Activated T-cell treated with anti-CD3 and anti-CD28 coated beads for 1 hour (primary cell): ENCODE results near the gene TRAPPC8.
"Not testable (repeated sequence)": the region's sequence is repeated elsewhere in the genome, so short reads cannot be mapped to it uniquely, and the experiment has no call there.

Experiments used
- DNase-seq: peaks from one replicate; pipeline ENCODE4 v3.0.0-alpha.2; 2020; ENCODE audit warnings: low read depth

Gene TRAPPC8

DNA sequence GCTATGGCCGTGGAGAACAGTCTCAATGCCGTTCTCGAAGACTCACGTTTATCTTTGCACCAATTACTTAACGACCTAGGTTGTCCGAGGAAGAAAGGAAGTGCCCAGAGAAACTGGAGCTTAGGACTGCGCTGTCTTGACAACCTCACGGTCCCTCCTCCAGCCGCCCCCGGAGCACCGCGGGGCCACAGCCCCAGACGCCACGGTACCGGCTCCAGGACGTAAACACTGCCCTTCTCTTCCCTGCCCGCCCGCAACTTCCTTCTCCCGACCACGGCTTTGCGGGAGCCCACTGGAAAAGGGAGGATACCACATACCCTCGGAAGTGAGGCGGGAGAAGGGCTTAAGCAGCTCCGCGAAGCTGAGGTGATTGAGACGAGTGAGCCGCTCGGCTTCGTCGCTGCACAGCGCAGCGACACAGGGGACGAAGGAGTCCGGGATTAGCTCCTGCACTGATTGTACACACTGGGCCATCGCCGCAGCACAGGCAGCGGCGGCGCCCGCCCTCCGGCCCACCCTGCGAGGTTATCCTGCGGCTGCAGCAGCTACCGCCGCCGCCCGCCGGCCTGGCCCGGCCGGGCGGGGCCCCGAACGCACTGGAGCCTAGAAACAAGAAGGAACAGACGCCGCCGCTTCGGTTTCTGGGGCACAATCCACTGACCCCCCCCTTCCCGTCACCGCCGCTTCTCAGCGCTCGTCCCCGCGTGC is 483 bp downstream of the TRAPPC8 start:
- no peak for DNase-seq

DNA sequence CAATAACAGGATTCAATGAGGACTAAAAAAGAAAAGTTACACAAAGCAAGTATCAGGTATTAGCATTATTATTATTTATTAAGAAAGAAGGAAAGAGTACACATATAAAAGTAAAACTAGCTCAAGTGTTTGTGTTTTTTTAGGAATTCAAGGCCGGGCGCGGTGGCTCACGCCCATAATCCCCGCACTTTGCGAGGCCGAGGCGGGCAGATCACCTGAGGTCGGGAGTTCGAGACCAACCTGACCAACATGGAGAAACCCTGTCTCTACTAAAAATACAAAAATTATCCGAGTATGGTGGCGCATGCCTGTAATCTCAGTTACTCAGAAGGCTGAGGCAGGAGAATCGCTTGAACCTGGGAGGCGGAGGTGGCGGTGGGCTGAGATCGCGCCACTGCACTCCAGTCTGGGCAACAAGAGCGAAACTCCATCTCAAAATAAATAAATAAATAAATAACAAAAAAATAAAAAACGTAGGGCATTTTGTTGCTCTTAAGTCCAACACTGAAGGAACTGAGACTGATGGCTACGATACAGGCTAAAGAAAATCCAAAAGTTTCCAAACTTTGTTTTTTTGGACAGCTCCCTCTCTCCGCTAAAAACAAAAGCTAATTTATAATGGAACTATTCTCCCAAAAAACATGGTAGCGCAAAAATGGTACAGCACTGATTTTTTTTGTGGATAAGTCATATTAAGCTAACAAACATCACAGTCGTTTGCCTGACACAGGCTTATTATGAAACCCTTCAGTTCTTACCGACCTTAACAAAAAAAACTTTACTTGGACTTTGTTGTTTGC is 1.7 kb downstream of the TRAPPC8 start:
- DNase-seq: no peak

DNA sequence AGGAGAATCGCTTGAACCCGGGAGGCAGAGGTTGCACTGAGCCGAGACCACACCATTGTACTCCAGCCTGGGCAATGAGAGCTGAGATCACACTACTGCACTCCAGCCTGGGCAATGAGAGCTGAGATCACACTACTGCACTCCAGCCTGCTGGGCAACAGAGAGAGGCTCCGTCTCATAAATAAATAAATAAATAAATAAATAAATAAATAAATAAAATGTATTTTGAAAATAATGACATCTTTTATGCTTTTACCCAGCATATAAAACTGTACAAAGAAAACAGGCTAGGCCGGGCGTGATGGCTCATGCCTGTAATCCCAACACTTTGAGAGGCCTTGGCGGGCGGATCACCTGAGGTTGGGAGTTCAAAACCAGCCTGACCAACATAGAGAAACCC is 8.2 kb downstream of the TRAPPC8 start:
- not testable (repeated sequence) for DNase-seq

DNA sequence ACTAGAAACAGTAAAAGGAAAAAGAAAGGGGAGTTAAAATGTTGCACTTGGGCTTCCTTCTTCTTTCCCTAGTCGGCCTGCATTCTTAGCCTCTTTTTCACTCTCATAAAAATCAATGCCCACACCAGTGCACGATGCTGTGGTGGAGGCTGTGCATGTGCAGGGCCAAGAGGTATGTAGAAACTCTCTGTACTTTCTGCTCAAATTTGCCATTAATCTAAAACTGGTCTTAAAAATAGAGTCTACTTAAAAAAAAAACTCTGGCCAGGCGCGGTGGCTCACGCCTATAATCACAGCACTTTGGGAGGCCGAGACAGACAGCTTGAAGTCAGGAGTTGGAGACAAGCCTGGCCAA is 11.1 kb downstream of the TRAPPC8 start:
- no peak for DNase-seq

DNA sequence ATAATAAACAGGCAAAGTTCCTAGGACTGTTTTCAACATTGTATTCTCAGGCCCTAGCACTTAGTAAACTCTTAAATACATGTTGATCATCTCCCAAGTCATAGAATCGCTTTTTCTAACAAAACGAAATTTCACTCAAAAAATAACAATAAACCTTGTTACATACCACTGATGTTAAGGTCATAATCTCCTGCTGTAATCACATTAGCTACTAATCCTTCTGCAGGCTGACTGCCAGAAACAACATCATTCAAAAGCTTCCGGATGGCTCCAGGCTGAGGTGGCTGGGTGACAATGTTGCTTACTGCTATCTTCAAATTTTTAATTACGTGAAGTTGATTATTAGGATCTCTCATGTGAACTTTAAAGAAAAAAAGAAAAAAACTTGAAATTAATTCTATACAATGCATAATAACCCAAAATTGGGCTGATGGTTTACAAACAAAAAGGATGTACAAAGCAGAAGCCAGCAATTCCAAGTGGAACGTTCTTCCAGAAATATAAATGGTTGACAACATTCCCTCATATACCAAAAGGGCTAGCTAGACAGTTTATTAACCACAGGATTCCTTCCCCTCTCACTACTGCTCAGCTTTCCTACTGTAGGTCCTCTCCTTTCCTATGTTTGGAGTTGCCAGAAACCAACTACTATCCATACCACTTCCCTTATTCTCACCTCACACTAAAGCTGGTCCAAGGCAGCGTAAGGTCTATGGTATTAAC is 11.6 kb downstream of the TRAPPC8 start:
- no peak for DNase-seq

DNA sequence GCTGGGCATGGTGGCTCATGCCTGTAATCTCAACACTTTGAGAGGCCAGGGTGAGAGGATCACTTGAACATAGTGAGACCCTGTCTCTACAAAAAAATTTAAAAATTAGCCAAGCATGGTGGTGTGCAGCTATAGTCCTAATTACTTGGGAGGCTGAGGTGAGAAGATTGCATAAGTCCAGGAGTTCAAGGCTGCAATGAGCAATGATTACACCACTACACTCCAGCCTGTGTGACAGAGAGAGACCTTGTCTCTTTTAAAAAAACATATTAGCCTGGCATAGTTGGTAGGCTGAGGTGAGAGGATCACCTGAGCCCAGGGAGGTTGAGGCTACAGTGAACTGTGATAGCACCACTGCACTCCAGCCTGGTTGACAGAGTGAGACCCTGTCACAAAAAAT is 13.7 kb downstream of the TRAPPC8 start:
- no peak for DNase-seq

DNA sequence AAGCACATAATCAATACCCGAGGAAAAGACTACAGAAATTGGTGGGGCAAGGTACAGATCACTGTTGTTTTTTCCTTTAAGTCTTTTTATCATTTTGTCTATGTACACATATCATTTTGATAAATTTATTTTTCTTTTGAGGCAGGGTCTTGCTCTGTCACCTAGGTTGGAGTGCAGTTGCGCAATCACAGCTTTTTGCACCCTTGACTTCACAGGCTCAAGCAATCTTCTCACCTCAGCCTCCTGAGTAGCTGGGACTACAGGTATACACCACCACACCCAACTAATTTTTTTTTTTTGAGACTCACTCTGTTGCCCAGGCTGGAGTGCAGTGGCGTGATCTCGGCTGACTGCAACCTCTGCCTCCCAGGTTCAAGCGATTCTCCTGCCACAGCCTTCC is 15.9 kb downstream of the TRAPPC8 start:
- not testable (repeated sequence) for DNase-seq

DNA sequence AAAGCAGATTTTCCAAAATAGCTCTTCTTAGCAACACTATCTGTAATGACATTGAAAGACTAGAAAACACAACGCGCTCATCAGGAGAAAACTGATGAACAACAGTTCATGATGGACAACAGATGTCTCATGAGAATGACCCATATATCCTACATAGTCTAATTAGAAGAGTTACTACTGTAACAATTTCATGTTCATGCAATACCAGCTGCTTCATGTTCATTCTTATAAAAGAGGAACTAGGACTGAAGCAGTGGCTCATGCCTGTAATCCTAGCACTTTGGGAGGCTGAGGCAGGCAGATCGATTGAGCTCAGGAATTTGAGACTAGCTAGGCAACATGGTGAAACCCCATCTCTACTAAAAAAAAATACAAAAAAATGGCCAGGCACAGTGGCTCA is 22.7 kb downstream of the TRAPPC8 start:
- no peak for DNase-seq

DNA sequence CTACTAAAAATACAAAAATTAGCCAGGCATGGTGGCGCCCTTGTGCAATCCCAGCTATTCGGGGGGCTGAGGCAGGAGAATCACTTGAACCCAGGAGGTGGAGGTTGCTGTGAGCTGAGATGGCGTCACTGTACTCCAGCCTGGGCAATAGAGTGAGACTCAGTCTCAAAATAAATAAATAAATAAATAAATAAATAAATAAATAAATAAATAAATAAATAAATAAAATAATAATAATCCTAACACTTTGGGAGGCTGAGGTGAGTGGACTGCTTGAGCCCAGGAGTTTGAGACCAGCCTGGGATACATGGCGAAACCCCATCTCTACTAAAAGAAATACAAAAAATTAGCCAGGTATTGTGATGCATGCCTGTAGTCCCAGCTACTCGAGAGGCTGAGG is 23.6 kb downstream of the TRAPPC8 start:
- DNase-seq: not testable (repeated sequence)

DNA sequence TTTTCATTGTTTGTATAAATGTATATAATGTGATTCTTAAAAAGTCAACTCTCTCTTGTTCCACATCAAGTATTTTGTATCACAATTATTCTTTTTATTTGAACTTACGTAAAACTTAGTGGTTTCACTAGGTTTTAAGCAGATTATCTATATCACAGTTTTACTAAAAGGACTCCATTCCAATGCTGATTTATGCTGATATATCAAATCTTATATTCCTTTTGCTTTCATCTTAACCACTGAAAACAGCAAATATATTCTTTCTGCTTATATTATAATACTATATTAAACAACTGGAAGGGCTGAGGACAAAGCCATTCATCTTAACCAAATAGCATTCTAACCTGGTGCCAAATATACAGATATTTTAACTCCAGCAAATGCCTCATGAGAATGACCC is 24.2 kb downstream of the TRAPPC8 start:
- no peak for DNase-seq

DNA sequence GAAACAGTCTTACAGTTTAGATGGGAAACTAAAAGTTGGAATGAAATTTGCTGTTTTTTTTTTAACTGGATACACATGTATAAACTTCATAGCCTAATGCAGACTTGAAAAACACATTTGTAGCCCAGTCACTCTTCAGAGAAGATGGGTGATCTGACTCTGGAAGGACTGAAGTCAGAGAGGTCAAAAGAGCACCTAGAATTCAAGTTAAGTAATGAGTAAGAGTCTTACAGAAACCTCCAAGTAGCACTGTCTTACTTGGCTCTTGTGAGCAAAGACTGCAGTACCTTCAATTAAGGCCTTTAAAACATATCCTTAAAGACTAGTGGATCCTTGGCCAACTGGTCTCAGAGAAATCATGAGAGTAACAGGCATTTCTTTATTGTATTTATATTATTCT is 41.9 kb downstream of the TRAPPC8 start:
- DNase-seq: no peak

DNA sequence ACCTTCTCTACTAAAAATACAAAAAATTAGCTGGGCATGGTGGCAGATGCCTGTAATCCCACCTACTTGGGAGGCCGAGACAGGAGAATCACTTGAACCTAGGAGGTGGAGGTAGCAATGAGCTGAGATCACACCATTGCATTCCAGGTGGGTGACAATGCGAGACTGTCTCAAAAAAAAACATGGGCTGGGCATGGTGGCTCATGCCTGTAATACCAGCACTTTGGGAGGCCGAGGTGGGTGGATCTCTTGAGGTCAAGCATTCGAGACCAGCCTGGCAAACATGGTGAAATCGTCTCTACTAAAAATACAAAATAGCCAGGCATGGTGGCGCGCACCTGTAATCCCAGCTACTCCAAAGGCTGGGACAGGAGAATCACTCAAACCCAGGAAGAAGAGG is 43.2 kb downstream of the TRAPPC8 start:
- not testable (repeated sequence) for DNase-seq

DNA sequence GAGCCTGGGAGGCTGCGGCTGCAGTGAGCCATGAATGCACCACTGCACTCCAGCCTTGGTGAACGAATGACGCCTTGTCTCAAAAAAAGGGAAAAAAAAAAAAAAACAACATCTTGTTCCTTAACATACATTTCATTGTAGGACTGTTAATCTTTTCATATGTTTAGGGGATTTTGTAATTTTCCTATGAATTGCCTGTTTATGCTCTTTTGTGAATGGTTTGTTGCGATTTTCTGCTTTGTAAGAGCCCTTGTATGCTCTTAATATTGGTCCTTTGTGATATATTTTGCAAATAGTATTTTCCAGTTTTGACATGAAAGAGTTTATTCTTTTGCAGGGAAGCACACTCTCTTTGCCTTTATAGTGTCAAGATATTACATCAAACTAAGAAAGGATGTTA is 50.0 kb downstream of the TRAPPC8 start:
- DNase-seq: no peak

DNA sequence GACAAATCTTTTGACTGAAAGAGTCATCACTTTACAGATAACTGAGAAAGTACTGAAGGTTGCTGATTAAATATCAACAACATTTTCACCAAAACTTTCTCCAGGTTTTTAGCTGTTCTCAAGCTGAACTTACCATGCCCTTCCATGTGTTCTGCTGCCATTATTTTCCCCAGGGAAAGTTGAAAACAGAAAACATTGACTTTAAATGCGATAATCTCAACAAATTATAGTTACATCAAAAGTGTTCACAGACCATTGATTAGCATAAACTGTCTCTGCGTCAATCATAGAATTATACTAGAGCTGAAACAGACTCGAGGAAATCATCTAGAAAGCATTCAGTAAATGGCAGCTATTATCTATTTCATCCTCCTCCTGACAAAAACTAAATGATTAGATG is 51.4 kb downstream of the TRAPPC8 start:
- DNase-seq: no peak

DNA sequence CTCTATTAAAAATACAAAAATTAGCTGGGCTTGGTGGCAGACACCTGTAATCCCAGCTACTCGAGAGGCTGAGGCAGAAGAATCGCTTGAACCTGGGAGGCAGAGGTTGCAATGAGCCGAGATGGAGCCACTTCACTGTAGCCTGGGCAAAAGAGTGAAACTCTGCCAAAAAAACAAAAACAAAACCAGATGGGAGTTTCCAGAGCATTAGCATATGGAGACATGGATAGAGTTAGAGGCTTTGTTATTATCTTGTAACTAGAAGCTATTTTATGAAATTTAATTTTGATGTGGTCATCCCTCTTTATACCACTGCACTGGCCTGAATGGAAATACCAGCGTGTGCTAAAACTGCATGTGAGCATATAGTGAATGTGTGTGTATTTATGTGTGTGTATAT is 58.9 kb downstream of the TRAPPC8 start:
- DNase-seq: no peak

DNA sequence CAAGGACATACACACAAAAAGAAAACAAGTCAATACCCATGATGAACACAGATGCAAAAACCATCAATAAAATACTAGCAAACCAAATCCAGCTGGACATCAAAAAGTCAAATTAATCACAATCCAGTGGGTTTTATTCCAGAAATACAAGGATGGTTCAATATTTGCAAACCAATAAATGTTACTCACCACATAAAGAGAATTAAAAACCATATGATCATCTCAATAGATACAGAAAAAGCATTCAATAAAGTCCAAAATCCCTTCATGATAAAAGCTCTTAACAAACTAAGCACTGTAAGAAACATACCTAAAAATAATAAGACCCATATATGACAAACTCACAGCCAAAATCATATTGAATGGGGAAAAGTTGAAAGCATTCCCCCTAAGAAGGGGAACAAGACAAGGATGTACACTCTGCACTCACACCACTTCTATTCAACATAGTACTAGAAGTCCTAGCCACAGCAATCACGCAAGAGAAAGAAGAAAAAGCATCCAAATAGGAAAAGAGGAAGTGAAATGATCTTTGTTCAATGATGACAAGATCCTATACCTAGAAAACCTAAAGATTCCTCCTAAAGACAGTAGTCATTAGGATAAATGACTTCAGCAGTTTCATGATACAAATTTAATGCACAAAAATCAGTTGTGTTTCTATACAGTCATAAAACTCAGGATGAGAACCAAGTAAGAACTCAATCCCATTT is 62.6 kb downstream of the TRAPPC8 start:
- no peak for DNase-seq

DNA sequence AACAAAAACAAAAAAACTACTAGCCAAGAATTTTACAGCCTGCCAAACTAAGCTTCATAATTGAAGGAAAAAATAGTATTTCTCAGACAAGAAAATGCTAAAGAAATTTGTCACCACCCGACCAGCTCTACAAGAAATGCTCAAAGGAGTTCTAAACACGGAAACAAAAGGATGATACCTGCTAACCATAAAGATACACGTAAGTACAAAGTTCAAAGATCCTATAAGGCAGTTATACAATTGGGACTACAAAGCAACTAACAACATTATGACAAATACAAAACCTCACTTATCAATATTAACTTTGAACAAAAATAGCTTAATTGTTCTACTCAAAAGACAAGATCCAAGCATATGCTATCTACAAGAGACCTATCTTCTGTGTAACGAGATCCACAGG is 64.6 kb downstream of the TRAPPC8 start:
- DNase-seq: no peak

DNA sequence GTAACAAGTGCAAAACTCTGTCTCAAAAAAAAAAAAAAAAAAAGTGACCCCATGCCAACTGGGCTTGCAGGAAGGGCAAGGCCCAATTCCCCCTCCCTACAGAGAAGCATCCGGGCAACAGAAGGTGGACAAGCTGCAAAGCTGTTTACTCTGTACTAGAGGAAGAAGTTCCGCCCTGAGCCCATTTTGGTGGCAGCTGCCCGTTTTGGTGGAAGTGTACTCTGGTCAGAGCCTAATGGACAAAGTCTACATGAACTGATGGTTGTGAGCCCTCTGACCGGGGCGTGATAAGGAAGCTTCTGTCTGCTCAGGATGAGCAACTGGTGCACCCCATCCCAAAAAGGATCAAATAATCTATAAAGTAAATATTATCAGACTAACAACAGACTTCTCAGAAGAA is 65.0 kb downstream of the TRAPPC8 start:
- no peak for DNase-seq

DNA sequence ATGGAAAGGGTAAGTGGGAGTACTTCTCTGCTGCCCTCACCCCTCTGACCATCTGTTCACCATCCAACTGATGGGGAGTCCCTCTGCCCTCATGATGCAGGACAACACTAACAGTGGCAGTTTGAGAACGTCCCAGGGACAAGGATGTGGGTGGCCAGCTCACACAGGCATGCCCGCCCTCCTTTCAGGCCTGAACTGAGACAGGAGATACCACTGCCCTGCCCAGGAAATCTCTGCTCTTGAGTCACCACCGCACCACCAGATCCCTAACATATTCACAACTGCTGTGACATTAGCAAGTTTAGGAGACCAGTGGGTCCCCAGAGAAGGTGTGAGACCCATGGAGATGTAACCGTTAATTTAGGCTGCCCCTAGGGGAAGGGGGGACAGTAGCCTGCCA is 66.2 kb downstream of the TRAPPC8 start:
- DNase-seq: no peak

DNA sequence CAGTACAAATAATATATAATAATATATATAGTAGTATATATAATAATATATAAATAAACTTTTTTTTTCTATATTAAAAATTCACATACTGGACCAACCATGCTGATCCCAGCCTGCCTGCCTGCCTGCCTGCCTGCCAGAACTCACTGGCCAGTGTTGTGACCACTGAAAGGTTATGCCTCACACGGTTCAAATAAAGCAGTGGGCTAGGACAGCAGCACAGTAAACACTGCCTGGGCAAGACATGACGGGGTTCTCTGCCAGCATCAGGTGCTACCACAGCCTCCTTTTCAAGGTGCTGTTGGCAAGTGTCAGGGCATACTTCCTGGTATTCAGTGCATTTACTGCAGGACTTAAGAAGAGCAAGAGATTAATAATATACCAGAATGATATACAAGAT is 67.6 kb downstream of the TRAPPC8 start:
- DNase-seq: no peak

DNA sequence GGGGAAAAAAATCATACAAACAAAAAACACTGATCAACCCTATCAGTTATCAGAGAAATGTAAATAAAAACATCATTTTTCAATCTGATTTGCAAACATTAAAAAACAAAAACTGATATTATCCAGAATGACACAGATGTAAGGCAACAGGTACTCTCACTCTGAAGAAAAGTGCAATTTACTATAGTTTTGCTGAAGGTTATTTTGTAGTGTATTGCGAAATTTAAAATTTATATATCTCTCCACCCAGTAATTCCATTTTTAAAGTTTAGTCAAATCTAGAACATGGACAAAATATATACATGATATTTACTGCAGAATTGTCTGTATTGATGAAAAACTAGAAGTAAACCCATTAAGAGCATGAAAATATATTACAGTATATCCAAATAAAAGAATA is 79.8 kb downstream of the TRAPPC8 start:
- DNase-seq: no peak

DNA sequence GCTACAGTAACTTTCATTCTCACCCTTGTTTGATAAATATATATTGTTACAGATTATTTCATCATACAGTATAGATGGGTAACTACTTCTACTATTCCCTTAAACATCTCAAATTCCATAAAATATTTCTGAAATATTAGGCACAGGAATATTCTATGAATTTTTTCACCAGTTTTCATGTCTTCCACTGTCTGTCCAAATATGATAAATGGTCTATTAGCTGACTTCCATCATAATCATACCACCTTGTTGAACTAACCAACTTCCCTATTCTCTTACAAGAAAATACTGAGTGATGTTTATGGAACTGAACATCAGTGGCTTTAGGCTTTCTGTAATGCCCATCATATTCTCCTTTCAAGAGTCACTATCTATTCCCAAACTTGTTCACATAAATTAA is 82.4 kb downstream of the TRAPPC8 start:
- DNase-seq: no peak
